ENCODE results near the gene ZFP92. TPM values are rescaled to one million over a fixed set of nuclear protein-coding genes. Genes with fewer than 3 reads are reported as not detected.

Gene ZFP92
- total RNA-seq, 4 donors from 2014 or later, result 1.4 to 7.6 (median 4.2) TPM

GRCh38 chrX:153430796-153431195 is 19.5 kb downstream of the ZFP92 start:
- DNase-seq (ENCODE audit: low spot score) (no peak), ATAC-seq (ENCODE audit: low FRiP score) (no peak)
- no peak for TF ChIP-seq CTCF (IDR thresholded peaks at IDR 0.05)

- ATAC-seq (ENCODE audit: low FRiP score), result no peak
- DNase-seq (ENCODE audit: low spot score), result no peak
- TF ChIP-seq CTCF (IDR thresholded peaks at IDR 0.05), result no peak
Observed at GRCh38 chrX:153433161-153433680, 21.9 kb downstream of the ZFP92 start.

- no peak for DNase-seq (ENCODE audit: low spot score)
- no peak for TF ChIP-seq CTCF (IDR thresholded peaks at IDR 0.05)
- ATAC-seq (ENCODE audit: low FRiP score), result no peak
Observed at GRCh38 chrX:153433781-153434285, 22.6 kb downstream of the ZFP92 start.

GRCh38 chrX:153434801-153435200 is 23.5 kb downstream of the ZFP92 start:
- no peak for TF ChIP-seq CTCF (IDR thresholded peaks at IDR 0.05)
- ATAC-seq (ENCODE audit: low FRiP score), result no peak
- no peak for DNase-seq (ENCODE audit: low spot score)

GRCh38 chrX:153435845-153436244 is 24.6 kb downstream of the ZFP92 start:
- ATAC-seq (ENCODE audit: low FRiP score), result no peak
- no peak for DNase-seq (ENCODE audit: low spot score)
- TF ChIP-seq CTCF (IDR thresholded peaks at IDR 0.05), result no peak

- TF ChIP-seq CTCF (IDR thresholded peaks at IDR 0.05), result no peak
- DNase-seq (ENCODE audit: low spot score) (no peak), ATAC-seq (ENCODE audit: low FRiP score) (no peak)
Observed at GRCh38 chrX:153438532-153438931, 27.3 kb downstream of the ZFP92 start.

- DNase-seq (ENCODE audit: low spot score) (no peak), ATAC-seq (ENCODE audit: low FRiP score) (no peak)
- no peak for TF ChIP-seq CTCF (IDR thresholded peaks at IDR 0.05)
Observed at GRCh38 chrX:153439977-153440376, 28.7 kb downstream of the ZFP92 start.
